ENCODE measurements around the gene CMC4.

GRCh38 chrX:155056471-155056870 is 14.5 kb downstream of the CMC4 start:
- TF ChIP-seq CTCF (IDR thresholded peaks at IDR 0.05) (no peak), ZFX (IDR thresholded peaks at IDR 0.05; ENCODE audit: borderline replicate concordance) (no peak)
